ENCODE data around the gene TTC27. TPM values are rescaled to one million over a fixed set of nuclear protein-coding genes. Genes with fewer than 3 reads are reported as not detected.

Gene TTC27
- total RNA-seq, 1 donor, result 30.0 TPM

DNA sequence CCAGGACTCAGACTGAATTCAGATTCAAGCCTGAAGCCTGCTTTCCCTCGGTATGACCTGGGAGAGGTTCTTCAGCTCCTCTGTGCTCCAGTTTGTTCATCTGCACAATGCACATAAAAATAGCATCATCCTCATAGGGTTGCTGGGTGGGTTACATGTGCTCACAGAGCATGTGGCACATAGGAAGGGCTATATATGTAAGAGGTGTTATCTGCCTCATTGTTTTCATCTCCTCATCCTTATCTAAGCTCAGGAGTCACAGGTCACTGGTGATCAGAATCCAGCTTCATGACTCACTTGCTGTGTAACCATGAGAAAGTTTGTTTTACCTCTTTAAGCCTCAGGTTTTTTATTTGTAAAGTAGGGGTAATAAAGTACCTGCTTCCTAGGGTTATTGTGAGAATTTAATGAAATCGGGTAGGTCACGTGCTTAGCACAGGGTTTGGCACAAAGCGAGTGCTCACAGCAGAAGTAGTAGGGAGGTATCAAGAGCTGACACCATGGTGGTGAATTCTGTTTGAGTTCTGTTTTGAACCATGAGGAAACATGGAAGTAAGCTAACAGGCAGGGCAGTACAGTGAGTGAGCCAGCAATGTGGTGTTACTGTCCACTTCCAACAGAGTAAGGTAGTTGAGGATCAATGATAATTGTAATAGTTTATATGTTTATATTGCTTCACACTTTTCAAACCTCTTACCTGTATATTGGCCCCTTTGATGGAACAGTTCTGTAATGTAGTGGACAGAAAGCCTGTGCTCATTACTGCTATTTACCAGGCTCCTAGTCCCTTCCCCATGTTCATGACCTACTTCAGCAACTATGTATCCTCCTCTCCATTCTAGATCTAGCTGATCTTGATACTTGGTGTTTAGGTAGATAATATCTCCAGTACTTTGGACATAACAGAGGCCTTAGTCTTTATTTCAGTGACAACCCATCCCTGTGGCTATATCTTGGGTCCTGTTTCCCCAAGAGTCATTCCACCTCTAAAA lies 177.6 kb downstream of the TTC27 start:
- DNase-seq (ENCODE audit: low read depth), result peak; percentile 60
- no peak for TF ChIP-seq CTCF (IDR thresholded peaks at IDR 0.05; ENCODE audit: insufficient read depth, low read length)
- no peak overlapping the region for H3K4me3 ChIP-seq (ENCODE audit: low read depth, low read length)

GRCh38 chr2:32806857-32807256 lies 179.0 kb downstream of the TTC27 start:
- H3K4me3 ChIP-seq (ENCODE audit: low read depth, low read length), result no peak overlapping the region
- no peak for DNase-seq (ENCODE audit: low read depth)
- no peak for TF ChIP-seq CTCF (IDR thresholded peaks at IDR 0.05; ENCODE audit: insufficient read depth, low read length)

DNA sequence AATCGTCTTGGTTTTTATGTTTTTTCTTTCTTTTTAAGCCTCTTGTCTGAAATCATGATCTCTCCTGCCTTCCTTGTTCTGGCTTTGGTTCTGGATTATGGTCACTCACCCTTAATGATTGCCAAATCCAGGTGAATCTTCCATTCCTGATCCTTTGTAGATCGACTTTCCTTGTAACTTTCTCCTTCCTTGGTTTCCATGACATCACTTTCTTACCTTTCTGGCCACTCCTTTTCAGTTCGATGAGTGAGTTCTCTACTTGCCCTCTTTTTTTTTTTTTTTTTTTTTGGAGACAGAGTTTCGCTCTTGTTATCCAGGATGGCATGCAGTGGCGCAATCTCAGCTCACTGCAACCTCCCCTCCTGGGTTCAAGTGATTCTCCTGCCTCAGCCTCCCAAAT lies 179.8 kb downstream of the TTC27 start:
- no peak for TF ChIP-seq CTCF (IDR thresholded peaks at IDR 0.05; ENCODE audit: insufficient read depth, low read length)
- no peak for DNase-seq (ENCODE audit: low read depth)
- H3K4me3 ChIP-seq (ENCODE audit: low read depth, low read length), result no peak overlapping the region

DNA sequence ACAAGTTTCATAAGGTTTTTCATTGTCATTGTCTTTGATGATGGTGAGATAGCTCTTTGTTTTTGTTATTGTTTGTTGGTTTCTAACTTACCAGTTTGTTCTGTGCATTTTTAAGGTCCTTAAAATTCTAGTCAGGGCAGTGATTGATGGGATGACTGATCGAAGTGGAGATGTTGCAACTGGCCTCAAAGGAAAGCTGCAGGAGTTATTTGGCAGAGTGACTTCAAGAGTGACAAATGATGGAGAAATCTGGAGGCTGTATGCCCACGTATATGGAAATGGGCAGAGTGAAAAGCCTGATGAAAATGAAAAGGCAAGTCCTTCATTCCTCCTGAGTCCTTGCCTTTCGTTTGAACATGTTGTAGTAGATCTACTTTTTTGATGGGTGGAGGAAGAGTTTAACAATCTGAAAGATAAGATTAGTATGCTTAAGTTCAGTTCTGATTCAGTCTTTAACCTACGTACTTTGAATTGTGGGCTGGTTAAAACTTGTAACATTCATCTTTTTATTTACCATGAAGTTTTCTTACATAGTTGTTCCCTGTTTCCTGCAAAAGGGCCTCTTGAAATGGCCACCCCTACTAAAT lies 183.2 kb downstream of the TTC27 start:
- no peak overlapping the region for H3K4me3 ChIP-seq (ENCODE audit: low read depth, low read length)
- TF ChIP-seq CTCF (IDR thresholded peaks at IDR 0.05; ENCODE audit: insufficient read depth, low read length), result no peak
- DNase-seq (ENCODE audit: low read depth), result peak; percentile 12

- no peak for TF ChIP-seq CTCF (IDR thresholded peaks at IDR 0.05; ENCODE audit: insufficient read depth, low read length)
- DNase-seq (ENCODE audit: low read depth), result no peak
- H3K4me3 ChIP-seq (ENCODE audit: low read depth, low read length), result no peak overlapping the region
Observed at GRCh38 chr2:32811696-32812095, 183.8 kb downstream of the TTC27 start.

DNA sequence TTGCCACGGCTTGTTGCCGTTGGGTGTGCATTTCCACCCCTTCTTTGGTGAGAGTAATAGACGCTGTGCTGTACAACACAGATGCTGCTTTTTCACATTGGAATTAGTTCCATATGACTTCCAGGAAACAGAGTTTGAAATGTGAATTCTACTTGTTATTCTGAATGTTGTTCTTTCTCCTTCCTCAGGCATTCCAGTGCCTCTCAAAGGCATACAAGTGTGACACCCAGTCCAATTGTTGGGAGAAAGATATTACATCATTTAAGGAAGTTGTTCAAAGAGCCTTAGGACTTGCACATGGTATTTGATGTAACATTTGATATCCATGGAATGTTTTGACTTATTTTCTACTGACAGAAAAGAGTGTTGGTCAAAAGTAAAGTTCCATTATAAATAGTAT lies 184.5 kb downstream of the TTC27 start:
- TF ChIP-seq CTCF (IDR thresholded peaks at IDR 0.05; ENCODE audit: insufficient read depth, low read length), result no peak
- peak; percentile 62 for DNase-seq (ENCODE audit: low read depth)
- no peak overlapping the region for H3K4me3 ChIP-seq (ENCODE audit: low read depth, low read length)
